GM19240 (cell line): ENCODE results near the gene NMT1.

Experiments used
- DNase-seq: peaks from one replicate; pipeline ENCODE4 v3.0.0; 2011; ENCODE audit warnings: low spot score; ENCODE audit not compliant: insufficient read length

The NMT1 gene

DNA sequence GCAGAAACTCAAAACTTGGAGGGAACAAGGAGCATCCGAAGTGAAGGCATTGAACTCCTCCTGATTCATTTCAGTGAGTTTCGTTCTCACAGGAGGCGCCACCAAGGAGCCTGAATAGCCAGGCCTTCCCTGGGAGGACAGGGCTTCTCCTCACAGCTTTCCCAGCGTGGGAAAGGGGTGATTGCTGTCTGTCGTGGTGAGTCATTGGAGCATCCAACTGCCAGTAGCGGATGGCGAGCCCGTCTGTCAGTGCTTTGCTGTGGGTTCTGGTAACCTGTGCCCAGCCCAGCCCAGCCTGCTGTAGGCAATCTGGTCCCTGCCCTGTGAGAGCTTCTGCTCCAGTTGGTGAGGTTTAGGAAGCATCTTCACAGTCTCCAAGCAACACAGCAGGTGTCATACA lies 42.9 kb downstream of the NMT1 start:
- no peak for DNase-seq

DNA sequence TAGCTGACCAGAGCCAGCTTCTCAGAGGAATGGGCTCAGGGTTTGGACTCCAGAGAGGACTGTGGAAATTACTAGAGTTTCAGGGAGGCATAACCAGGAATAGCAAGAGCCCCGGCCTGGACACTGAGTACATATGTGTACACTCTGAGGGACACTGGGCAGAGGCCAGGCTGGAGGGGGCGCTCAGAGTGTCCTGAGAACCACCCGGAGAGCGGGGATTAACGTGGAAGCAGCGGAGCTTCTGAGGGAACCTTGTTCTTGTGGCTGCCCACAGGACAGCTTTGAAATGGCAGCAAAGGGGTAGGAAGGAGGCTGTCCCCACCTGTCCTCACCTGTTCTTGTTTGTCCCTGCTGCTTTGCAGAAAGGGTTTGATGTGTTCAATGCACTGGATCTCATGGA lies 43.4 kb downstream of the NMT1 start:
- no peak for DNase-seq

GRCh38 chr17:45104907-45105624 lies 43.9 kb downstream of the NMT1 start:
- no peak for DNase-seq

DNA sequence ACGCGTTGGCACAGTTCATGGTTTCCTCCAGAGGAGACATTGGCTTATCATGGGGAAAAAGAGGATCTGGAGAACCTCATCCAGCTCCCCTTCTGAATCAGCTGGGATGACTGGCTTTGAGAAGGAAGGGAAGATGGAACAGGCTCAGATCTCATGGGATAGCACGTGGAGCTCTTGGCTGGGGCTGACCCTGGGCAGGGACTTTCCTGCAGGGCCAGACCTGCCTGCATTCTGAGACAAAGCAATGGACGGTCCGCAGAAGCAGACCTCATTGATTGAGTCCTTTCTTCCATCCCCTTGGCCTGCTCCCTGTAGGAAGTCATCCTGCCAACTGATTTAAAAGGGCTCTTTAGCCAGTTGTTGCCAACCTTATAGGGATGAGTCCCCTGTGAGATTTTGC lies 45.0 kb downstream of the NMT1 start:
- no peak for DNase-seq

DNA sequence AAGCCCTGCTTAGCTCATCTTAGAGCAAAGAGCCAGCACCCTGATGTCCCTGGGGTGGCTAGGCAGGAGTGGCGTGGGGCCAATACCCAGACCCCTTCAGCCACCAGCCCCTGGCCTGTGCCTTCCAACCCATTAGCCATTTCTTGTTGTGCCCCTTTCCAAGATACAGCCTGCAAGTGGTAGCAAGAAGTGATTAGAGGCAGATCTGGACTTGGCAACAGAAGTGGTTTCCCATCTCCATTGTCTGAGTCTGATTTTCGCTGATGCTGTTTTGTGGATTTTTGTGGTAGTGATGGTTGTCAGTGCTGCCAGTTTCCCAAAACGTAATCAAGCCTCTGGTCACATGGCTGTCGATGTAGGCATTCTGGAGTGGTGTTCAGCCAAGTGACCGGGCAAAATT lies 45.5 kb downstream of the NMT1 start:
- no peak for DNase-seq

- no peak for DNase-seq
These were observed 46.3 kb downstream of the NMT1 start for GRCh38 chr17:45107293-45108010.

GRCh38 chr17:45108051-45108450 lies 46.9 kb downstream of the NMT1 start:
- no peak for DNase-seq

DNA sequence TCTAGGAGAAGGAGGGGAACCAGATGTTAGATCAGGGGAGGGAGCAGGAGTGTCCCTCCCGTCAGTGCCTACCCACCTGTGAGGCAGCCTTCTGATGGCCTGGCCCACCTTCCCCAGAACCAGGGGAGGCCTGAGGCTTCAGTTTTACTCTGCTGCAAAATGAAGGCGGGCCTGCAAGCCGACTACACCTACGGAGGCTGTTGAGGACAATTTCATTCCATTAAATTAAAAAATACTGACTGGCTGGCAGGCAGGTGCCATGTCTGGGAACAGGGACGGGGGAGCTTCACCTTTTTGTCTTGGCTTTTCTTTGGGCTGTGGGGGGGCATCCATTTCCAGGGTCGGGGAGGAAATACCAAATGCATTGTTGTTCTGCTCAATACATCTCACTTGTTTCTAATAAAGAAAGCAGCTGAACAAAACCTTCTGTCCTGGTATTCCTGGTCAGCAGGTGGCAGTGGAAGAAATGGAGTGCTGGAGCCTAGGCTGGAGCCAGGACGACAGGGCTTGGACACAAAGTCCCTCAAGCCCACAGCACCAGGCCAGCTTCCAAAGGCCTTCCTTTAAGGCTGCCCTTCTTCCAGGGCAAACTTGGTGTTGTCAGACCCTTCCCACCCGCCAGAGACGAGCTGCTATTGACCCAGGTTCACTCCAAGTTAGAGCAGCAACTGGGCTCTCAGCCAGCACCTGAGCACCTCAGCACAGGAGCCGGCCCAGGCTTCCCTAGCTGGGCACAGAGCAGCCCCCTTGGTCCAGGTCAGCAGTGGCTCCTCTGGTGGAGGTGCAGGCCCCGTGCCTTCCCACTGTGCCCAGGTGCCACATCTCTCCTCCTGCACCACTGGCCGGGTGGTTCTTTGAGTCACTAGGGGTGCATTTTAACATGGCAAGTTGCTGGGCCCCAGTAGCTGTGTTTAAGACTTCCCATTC lies 47.7 kb downstream of the NMT1 start:
- DNase-seq: no peak

- DNase-seq: no peak
These were observed 49.8 kb downstream of the NMT1 start for GRCh38 chr17:45110676-45111611.

DNA sequence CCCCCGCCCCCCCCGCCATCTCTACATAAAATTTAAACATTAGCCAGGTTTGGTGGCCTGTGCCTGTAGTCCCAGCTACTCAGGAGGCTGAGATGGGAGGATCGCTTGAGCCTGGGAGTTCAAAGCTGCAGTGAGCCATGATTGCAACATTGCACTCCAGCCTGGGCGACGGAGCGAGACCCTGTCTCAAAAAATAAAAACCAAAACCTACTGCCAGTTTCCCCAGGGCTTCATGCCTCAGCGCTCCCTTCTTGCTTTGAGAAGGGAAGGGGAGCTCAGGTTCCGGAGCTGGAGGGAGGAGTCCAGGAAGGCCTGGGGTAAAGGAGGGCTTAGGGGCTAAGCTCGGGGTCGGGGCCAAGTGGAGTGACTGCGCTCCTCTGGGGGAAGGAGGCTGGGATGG lies 50.7 kb downstream of the NMT1 start:
- DNase-seq: no peak

DNA sequence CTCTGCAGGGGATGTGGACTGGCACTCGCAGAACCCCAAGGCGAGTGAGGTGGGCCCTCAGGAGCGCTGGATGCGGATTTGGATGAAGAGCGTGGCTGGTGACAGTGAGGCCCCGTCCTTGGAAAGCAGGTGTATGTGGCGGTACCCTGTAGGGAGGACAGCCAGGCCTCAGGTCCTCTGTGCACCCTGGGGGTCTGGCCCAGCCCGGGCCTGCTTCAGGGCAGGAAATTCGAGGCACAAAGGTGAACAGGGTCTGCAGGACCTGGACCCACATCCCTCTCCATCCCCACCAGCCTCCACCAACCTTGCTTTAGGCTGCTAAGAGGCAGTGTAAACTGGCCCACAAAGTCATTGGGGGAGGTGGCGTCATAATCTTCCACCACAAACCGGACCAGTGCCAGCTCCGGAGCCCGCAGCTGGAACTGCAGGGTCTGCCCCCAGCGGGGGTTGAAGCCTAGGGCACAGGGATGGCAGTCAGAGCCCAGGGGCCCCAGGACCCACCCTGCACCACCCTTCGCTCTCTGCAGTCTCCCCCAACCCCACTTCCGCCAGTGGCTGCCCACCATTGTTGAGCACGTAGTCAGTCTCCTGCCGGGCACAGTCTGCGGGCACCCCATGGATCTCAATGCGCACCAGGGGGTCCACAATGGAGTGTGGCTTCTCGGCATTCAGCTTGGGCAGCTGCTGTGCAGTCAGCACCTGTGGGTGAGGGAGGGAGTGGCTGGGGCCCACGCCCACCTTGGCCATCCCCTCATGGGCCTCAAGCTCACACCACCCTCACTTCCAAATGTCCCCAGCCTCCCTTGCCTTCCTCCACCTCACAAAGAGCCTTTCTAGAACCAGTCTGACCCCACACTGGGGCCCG lies 51.7 kb downstream of the NMT1 start:
- no peak for DNase-seq

- DNase-seq: no peak
These were observed 52.3 kb downstream of the NMT1 start for GRCh38 chr17:45113424-45113754.

- no peak for DNase-seq
These were observed 53.2 kb downstream of the NMT1 start for GRCh38 chr17:45114117-45114932.

GRCh38 chr17:45115015-45115625 lies 54.0 kb downstream of the NMT1 start:
- DNase-seq: no peak

DNA sequence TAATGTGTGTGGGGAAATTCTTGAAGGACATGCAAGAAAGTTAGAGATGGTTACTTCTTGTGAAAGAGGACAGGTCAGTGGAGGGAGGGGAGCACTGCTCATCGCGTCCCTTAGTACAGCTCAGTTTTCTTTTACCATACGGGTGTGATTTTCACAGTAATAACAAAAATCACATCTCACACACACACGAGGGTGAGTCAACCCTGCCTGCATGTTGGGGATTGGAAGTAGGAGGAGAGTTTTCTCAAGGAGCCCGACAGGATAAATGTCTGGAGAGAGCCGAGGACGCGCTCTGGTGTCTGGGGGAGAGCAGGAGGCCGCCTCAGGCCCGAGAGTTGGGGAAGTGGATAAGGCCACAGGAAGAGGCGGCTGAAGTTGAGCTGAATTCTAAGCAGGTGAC lies 54.8 kb downstream of the NMT1 start:
- DNase-seq: no peak

GRCh38 chr17:45116434-45117016 lies 55.4 kb downstream of the NMT1 start:
- no peak for DNase-seq

- no peak for DNase-seq
These were observed 56.2 kb downstream of the NMT1 start for GRCh38 chr17:45117334-45117733.

DNA sequence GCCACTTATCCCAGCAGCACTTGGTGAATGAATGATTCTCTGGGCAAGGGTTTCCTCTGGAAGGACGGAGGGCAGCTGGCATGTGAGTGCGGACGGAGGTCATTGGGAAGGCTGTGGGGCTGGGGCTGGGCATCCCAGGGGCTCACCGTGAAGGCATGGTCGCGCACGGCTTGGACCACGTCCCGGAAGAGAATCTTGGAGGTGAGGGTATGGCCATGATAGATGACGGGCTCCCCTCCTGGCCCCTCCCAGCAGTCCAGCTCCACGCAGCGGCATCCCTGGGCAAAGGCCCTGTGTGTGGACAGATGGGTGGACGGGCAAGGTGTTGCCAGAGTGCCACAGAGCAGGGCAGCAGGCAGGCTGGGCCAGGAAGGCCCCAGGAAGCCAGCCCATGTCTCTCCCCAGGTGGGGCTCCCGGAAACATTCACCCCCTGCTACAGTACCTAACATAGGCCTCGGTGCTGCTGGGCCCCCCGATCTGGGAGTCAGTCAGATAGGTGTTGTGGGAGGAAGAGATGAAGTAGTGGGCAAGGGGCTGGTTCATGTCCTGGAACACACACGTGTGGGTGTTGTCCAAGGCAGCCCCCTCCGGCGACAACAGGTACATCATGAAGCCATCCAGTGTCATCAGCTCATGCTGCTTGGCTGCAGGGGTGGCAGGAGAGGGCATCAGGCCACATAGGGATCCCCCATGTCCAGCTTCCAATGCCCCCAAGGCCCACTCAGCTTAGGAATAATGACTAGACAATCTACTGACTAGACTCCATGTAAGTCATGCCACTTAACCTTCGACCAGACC lies 56.9 kb downstream of the NMT1 start:
- no peak for DNase-seq
